Mammary epithelial cell (primary cell): ENCODE data around the gene SIAH3.

Experiments
- EZH2 ChIP-seq: IDR thresholded peaks from 2 replicates; pipeline ENCODE4 v1.6.1; 2012; ENCODE audit warnings: low read length, inconsistent platforms, borderline replicate concordance
- TF ChIP-seq, protein P1 (sequence below), 2 donors: IDR thresholded peaks in 1 of 2; conservative IDR thresholded peaks in 1 of 2; 2 replicates each; pipeline ENCODE4 v1.5.1; 2011 to 2012; ENCODE audit warnings: inconsistent platforms in 2 of 2, low read length in 2 of 2, mild to moderate bottlenecking in 2 of 2, control low read depth in 1 of 2, low read depth in 1 of 2; ENCODE audit not compliant: insufficient read depth in 1 of 2; ENCODE audit errors: extremely low read depth in 1 of 2

DNA sequence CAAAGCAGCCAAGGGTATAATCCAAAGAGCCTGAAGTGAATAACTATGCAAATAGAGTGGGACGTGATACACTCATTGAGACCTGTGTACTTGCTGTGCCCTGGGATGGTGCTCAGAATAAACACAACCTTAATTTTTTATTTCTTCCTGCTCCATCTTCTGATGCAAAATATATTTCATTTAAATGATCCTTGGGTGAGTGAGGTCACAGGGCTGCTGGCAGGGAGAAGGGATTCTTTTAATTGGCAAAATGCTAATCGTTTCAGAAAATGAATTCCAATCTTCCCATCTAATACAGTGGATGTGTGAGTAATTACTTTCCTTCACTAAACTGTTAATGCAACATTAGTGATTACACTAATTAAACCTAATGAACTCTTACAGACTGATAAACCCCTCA, 63.5 kb downstream of the SIAH3 start:
- TF ChIP-seq, protein P1, sequence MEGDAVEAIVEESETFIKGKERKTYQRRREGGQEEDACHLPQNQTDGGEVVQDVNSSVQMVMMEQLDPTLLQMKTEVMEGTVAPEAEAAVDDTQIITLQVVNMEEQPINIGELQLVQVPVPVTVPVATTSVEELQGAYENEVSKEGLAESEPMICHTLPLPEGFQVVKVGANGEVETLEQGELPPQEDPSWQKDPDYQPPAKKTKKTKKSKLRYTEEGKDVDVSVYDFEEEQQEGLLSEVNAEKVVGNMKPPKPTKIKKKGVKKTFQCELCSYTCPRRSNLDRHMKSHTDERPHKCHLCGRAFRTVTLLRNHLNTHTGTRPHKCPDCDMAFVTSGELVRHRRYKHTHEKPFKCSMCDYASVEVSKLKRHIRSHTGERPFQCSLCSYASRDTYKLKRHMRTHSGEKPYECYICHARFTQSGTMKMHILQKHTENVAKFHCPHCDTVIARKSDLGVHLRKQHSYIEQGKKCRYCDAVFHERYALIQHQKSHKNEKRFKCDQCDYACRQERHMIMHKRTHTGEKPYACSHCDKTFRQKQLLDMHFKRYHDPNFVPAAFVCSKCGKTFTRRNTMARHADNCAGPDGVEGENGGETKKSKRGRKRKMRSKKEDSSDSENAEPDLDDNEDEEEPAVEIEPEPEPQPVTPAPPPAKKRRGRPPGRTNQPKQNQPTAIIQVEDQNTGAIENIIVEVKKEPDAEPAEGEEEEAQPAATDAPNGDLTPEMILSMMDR (conservative IDR thresholded peaks at IDR 0.05 in 1 of 2, IDR thresholded peaks at IDR 0.05 in 1 of 2; ENCODE audit: extremely low read depth in 1 of 2, insufficient read depth in 1 of 2, low read depth in 1 of 2, low read length in 2 of 2) = no peak
- TF ChIP-seq EZH2 = no peak
